Measurements from ENCODE around the gene OR5K3.

- TF ChIP-seq, protein P1, sequence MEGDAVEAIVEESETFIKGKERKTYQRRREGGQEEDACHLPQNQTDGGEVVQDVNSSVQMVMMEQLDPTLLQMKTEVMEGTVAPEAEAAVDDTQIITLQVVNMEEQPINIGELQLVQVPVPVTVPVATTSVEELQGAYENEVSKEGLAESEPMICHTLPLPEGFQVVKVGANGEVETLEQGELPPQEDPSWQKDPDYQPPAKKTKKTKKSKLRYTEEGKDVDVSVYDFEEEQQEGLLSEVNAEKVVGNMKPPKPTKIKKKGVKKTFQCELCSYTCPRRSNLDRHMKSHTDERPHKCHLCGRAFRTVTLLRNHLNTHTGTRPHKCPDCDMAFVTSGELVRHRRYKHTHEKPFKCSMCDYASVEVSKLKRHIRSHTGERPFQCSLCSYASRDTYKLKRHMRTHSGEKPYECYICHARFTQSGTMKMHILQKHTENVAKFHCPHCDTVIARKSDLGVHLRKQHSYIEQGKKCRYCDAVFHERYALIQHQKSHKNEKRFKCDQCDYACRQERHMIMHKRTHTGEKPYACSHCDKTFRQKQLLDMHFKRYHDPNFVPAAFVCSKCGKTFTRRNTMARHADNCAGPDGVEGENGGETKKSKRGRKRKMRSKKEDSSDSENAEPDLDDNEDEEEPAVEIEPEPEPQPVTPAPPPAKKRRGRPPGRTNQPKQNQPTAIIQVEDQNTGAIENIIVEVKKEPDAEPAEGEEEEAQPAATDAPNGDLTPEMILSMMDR (conservative IDR thresholded peaks at IDR 0.05; ENCODE audit: low read length): no peak
- no peak for TF ChIP-seq EZH2phosphoT487 (IDR thresholded peaks at IDR 0.05; ENCODE audit: borderline replicate concordance, low read depth, low read length)
Observed at GRCh38 chr3:98359250-98359649, 31.2 kb upstream of the OR5K3 start.

All from OCI-LY7 (cell line).